ENCODE measurements around the gene USP47. TPM values are rescaled to one million over a fixed set of nuclear protein-coding genes. Genes with fewer than 3 reads are reported as not detected.

USP47 gene
- total and polyA plus RNA-seq, 8 donors: 40.9 to 127 (median 108) TPM

GRCh38 chr11:11937957-11938356 lies 96.2 kb downstream of the USP47 start:
- intact Hi-C loops (cut with DNase I): no loop called here
- peaks cover 0 to 79% of the 10 kb centered on the region in 2 donors for H3K36me3 ChIP-seq
- no peaks in the 10 kb centered on the region for H3K4me1 ChIP-seq
- no peaks in the 10 kb centered on the region for H3K27me3 ChIP-seq
- H3K9me3 ChIP-seq: no peaks in the 10 kb centered on the region
- TF ChIP-seq CTCF (IDR thresholded peaks at IDR 0.05): no peak
- H3K4me3 ChIP-seq: no peak overlapping the region
- no peak overlapping the region for H3K27ac ChIP-seq
- DNase-seq (no peak), ATAC-seq (no peak)

- no peak overlapping the region for H3K27ac ChIP-seq
- DNase-seq (no peak), ATAC-seq (no peak)
- H3K4me3 ChIP-seq: no peak overlapping the region
- intact Hi-C loops (cut with DNase I): no loop called here
- no peaks in the 10 kb centered on the region for H3K4me1 ChIP-seq
- H3K9me3 ChIP-seq: no peaks in the 10 kb centered on the region
- no peak for TF ChIP-seq CTCF (IDR thresholded peaks at IDR 0.05)
- no peaks in the 10 kb centered on the region for H3K27me3 ChIP-seq
- peaks cover 0 to 78% of the 10 kb centered on the region in 2 donors for H3K36me3 ChIP-seq
Measured at GRCh38 chr11:11940551-11940950, 98.8 kb downstream of the USP47 start.

- H3K4me3 ChIP-seq: no peak overlapping the region
- no peaks in the 10 kb centered on the region for H3K27me3 ChIP-seq
- H3K36me3 ChIP-seq: peaks cover 0 to 81% of the 10 kb centered on the region in 2 donors
- H3K27ac ChIP-seq: no peak overlapping the region
- DNase-seq (no peak), ATAC-seq (no peak)
- H3K9me3 ChIP-seq: no peaks in the 10 kb centered on the region
- H3K4me1 ChIP-seq: no peaks in the 10 kb centered on the region
- TF ChIP-seq CTCF (IDR thresholded peaks at IDR 0.05): no peak
- intact Hi-C loops (cut with DNase I): no loop called here
Measured at GRCh38 chr11:11942668-11943067, 100.9 kb downstream of the USP47 start.

GRCh38 chr11:11944444-11944843 lies 102.7 kb downstream of the USP47 start:
- H3K27ac ChIP-seq: no peak overlapping the region
- DNase-seq: no peak
- TF ChIP-seq CTCF (IDR thresholded peaks at IDR 0.05): no peak
- H3K9me3 ChIP-seq: no peaks in the 10 kb centered on the region
- H3K4me1 ChIP-seq: no peaks in the 10 kb centered on the region
- no peak for ATAC-seq
- H3K27me3 ChIP-seq: no peaks in the 10 kb centered on the region
- H3K36me3 ChIP-seq: peaks cover 0 to 80% of the 10 kb centered on the region in 2 donors
- intact Hi-C loops (cut with DNase I): no loop called here
- no peak overlapping the region for H3K4me3 ChIP-seq

- DNase-seq (no peak), ATAC-seq (no peak)
- Histone ChIP-seq H3K27me3 (no peaks in the 10 kb centered on the region), H3K4me3 (no peak overlapping the region), H3K4me1 (no peaks in the 10 kb centered on the region), H3K36me3 (peaks cover 0 to 85% of the 10 kb centered on the region in 2 donors), H3K9me3 (no peaks in the 10 kb centered on the region), H3K27ac (no peak overlapping the region)
- intact Hi-C loops (cut with DNase I): no loop called here
- TF ChIP-seq CTCF (IDR thresholded peaks at IDR 0.05): no peak
Measured at GRCh38 chr11:11946180-11946579, 104.4 kb downstream of the USP47 start.
